GM12878 (cell line): Measurements from ENCODE around the gene CENPP. TPM values are rescaled to one million over a fixed set of nuclear protein-coding genes. Genes with fewer than 3 reads are reported as not detected.

ENCODE experiments used
- ATAC-seq: fragments of 200-7000 bp; cut with Tn5 transposase; 3 replicates; pipeline ENCODE4 v1.9.1; 2020; ENCODE audit warnings: mild to moderate bottlenecking, moderate library complexity
- BruUV-seq: library from RNA; stranded (reverse); fragments of 400-500 nt; replicated peaks from 2 replicates; lab custom pipeline; 2021; lab: Mats Ljungman, UMichigan
- CTCF ChIA-PET: fragments of 300-600 bp; sonication (Branson Sonifier 250); formaldehyde crosslinking; extraction: SDS; loops from one replicate; lab custom pipeline; 2021; ENCODE audit warnings: inconsistent platforms; lab: Yijun Ruan, JAX
- POLR2A ChIA-PET: fragments of 350-600 bp; formaldehyde crosslinking; extraction: SDS; loops from one replicate; lab custom pipeline; 2021; ENCODE audit warnings: inconsistent platforms; lab: Charles Lee
- RAD21 ChIA-PET: fragments of 300-600 bp; sonication (Branson Sonifier 250); formaldehyde crosslinking; loops from one replicate; lab custom pipeline; 2023; ENCODE audit warnings: antibody characterized with exemption; ENCODE audit not compliant: unreplicated experiment; lab: Charles Lee
- SMC1A ChIA-PET: fragments of 300-600 bp; sonication (Branson Sonifier 250); formaldehyde crosslinking; loops from one replicate; lab custom pipeline; 2023; ENCODE audit not compliant: unreplicated experiment, uncharacterized antibody; lab: Charles Lee
- DNase-seq: peaks from one replicate; pipeline ENCODE4 v3.0.0-alpha.2; 2011; ENCODE audit warnings: low read depth, low spot score
- FAIRE-seq: peaks from 3 replicates; lab custom pipeline; 2011; peaks lifted over from hg19 to GRCh38; lab: Jason Lieb, UNC
- H2AFZ ChIP-seq: 2 replicates; pipeline ENCODE4 v1.6.0; 2011; ENCODE audit warnings: low read depth, low read length, control low read depth; ENCODE audit not compliant: control insufficient read depth
- H3K27ac ChIP-seq: 2 replicates; pipeline ENCODE4 v1.5.1; 2011; ENCODE audit warnings: control low read depth; ENCODE audit not compliant: control insufficient read depth, insufficient read depth
- H3K27me3 ChIP-seq, 2 experiments: replicated peaks in 1 of 2; 2 replicates each; pipeline versions ENCODE4 v1.6.0 to v1.6.1; 2011; ENCODE audit warnings: low read length in 1 of 2; ENCODE audit not compliant: control insufficient read depth in 2 of 2, insufficient read depth in 2 of 2
- H3K36me3 ChIP-seq, 2 experiments: 2 replicates each; pipeline ENCODE4 v1.5.1; 2011; ENCODE audit warnings: low read length in 1 of 2; ENCODE audit not compliant: control insufficient read depth in 2 of 2, insufficient read depth in 2 of 2
- H3K4me1 ChIP-seq: 2 replicates; pipeline ENCODE4 v1.6.1; 2011; ENCODE audit warnings: mild to moderate bottlenecking, low read length, moderate library complexity, mixed read lengths; ENCODE audit not compliant: control insufficient read depth, insufficient read depth
- H3K4me2 ChIP-seq: 2 replicates; pipeline ENCODE4 v1.6.0; 2011; ENCODE audit warnings: control low read depth; ENCODE audit not compliant: control insufficient read depth, insufficient read depth
- H3K4me3 ChIP-seq: fragments of 200-600 bp; sonication (generic); 2 replicates; pipeline ENCODE4 v1.5.1; 2016
- H3K79me2 ChIP-seq: 2 replicates; pipeline ENCODE4 v1.6.0; 2011; ENCODE audit warnings: low read length; ENCODE audit not compliant: control insufficient read depth, insufficient read depth
- H3K9ac ChIP-seq: 2 replicates; pipeline ENCODE4 v1.8.0; 2011; ENCODE audit warnings: low read length, control low read depth, mixed read lengths; ENCODE audit not compliant: control insufficient read depth, insufficient read depth
- H3K9me3 ChIP-seq: replicated peaks from 3 replicates; pipeline ENCODE4 v1.5.1; 2011; ENCODE audit warnings: mild to moderate bottlenecking, low read length; ENCODE audit not compliant: control insufficient read depth, insufficient read depth
- H4K20me1 ChIP-seq: 2 replicates; pipeline ENCODE4 v1.6.0; 2011; ENCODE audit not compliant: control insufficient read depth, insufficient read depth
- BACH1 ChIP-seq: fragments of 450-650 bp; IDR thresholded peaks from 2 replicates; pipeline ENCODE4 v1.6.1; 2017; ENCODE audit warnings: mild to moderate bottlenecking, borderline replicate concordance
- CBX5 ChIP-seq: sonication (generic); IDR thresholded peaks from 2 replicates; pipeline ENCODE4 v1.6.1; 2016; ENCODE audit warnings: low read depth, moderate library complexity, mild to moderate bottlenecking, inconsistent platforms
- CHD1 ChIP-seq: IDR thresholded peaks from 2 replicates; pipeline ENCODE4 v1.6.1; 2012; ENCODE audit warnings: low read depth, low read length, improper control_type of control experiment
- ESRRA ChIP-seq: IDR thresholded peaks from 2 replicates; pipeline ENCODE4 v1.6.1; 2012; ENCODE audit warnings: mild to moderate bottlenecking, low read length, improper control_type of control experiment
- JUND ChIP-seq: IDR thresholded peaks from 2 replicates; pipeline ENCODE4 v1.6.1; 2012; ENCODE audit warnings: low read depth, mild to moderate bottlenecking, low read length, improper control_type of control experiment, moderate library complexity
- KAT2A ChIP-seq: conservative IDR thresholded peaks from 2 replicates; pipeline ENCODE4 v1.6.1; 2011; ENCODE audit warnings: low read depth, low read length; ENCODE audit not compliant: control insufficient read depth
- MEF2B ChIP-seq: fragments of 450-650 bp; IDR thresholded peaks from 2 replicates; pipeline ENCODE4 v1.6.1; 2018; ENCODE audit warnings: mild to moderate bottlenecking, moderate library complexity; ENCODE audit not compliant: partially characterized antibody, poor library complexity, severe bottlenecking
- MLLT1 ChIP-seq: fragments of 450-650 bp; IDR thresholded peaks from 2 replicates; pipeline ENCODE4 v1.6.1; 2016; ENCODE audit warnings: mild to moderate bottlenecking
- NFYA ChIP-seq: IDR thresholded peaks from 2 replicates; pipeline ENCODE4 v1.6.1; 2011; ENCODE audit warnings: low read depth, mild to moderate bottlenecking, low read length, improper control_type of control experiment, borderline replicate concordance
- PBX3 ChIP-seq: IDR thresholded peaks from 2 replicates; pipeline ENCODE4 v1.6.1; 2011; ENCODE audit warnings: mild to moderate bottlenecking, low read depth, low read length, moderate library complexity; ENCODE audit not compliant: insufficient replicate concordance
- RAD51 ChIP-seq: fragments of 450-650 bp; IDR thresholded peaks from 2 replicates; pipeline ENCODE4 v1.6.1; 2016; ENCODE audit warnings: moderate library complexity, mild to moderate bottlenecking, inconsistent platforms
- SIN3A ChIP-seq: IDR thresholded peaks from 2 replicates; pipeline ENCODE4 v1.6.1; 2012; ENCODE audit warnings: low read depth, low read length, improper control_type of control experiment
- TAF1 ChIP-seq: IDR thresholded peaks from 2 replicates; pipeline ENCODE4 v1.6.1; 2011; ENCODE audit warnings: mild to moderate bottlenecking, low read depth, low read length, borderline replicate concordance
- WGBS: methylation state at CpG from one replicate; pipeline ENCODE4 v1.1.6; 2016; ENCODE audit warnings: low lambda C conversion rate; ENCODE audit not compliant: insufficient replicate concordance, insufficient coverage; ENCODE audit errors: missing lambda C conversion rate; 5-methylcytosine and 5-hydroxymethylcytosine counted together
- in situ Hi-C: fragments of 300-500 bp; cut with MboI; formaldehyde crosslinking; loops from 9 replicates; pipeline ENCODE4 v1.14.3; 2018; ENCODE audit warnings: mixed read lengths
- intact Hi-C: fragments of 100-400 bp; cut with micrococcal nuclease; formaldehyde crosslinking; loops from one replicate; pipeline ENCODE4 v1.14.2; 2022; ENCODE audit not compliant: unreplicated experiment
- polyA plus RNA-seq, 11 experiments: library from polyadenylated mRNA; depleted of rRNA in 4 of 11; unstranded in 6 of 11; stranded (reverse) in 5 of 11; fragments of >200 nt; fragmentation: Nextera tagmentation in 4 of 11; fragmentation: Illumina TruSeq in 1 of 11; extraction: Ambion mirVana in 4 of 11; extraction: Trizol in 1 of 11; gene quantifications; 1 replicate in 1 of 11; 2 replicates in 10 of 11; pipeline versions ENCODE4 v1.2.1 to v1.2.3, GENCODE V29; 2011 to 2016; ENCODE audit warnings: inconsistent platforms in 2 of 11, missing spikeins in 2 of 11, low read depth in 1 of 11
- total RNA-seq, 4 experiments: library from RNA; depleted of rRNA in 3 of 4; stranded (reverse); fragments of >200 nt in 3 of 4; fragmentation: Illumina TruSeq in 1 of 4; extraction: Trizol in 1 of 4; gene quantifications; 2 replicates each; pipeline versions ENCODE4 v1.2.1 to v1.2.3, GENCODE V29; 2013 to 2021
- TF ChIP-seq, protein P1 (sequence below): IDR thresholded peaks from 2 replicates; pipeline ENCODE4 v1.6.1; 2011; ENCODE audit warnings: borderline replicate concordance, low read depth, mild to moderate bottlenecking, moderate library complexity, low read length; ENCODE audit not compliant: insufficient read depth, poor library complexity, severe bottlenecking

The CENPP gene
- total and polyA plus RNA-seq, 10 of the 15 experiments (the other 5 are each of a cell fraction or from before 2014, with no cell fraction given), result 9.4 to 31.4 (median 19.8) TPM

GRCh38 chr9:92616199-92616641 is 290.5 kb downstream of the CENPP start:
- intact Hi-C loops (no loop called here), in situ Hi-C loops (no loop called here)
- Histone ChIP-seq H3K79me2 (no peaks in the 10 kb centered on the region), H3K9me3 (no peaks in the 10 kb centered on the region), H4K20me1 (no peaks in the 10 kb centered on the region), H3K36me3 (peaks cover 18 to 26% of the 10 kb centered on the region in 2 experiments), H3K4me2 (no peak overlapping the region), H3K9ac (no peak overlapping the region), H3K4me3 (no peak overlapping the region), H3K27ac (no peak overlapping the region), H2AFZ (no peak overlapping the region), H3K27me3 (no peaks in the 10 kb centered on the region), H3K4me1 (no peaks in the 10 kb centered on the region)
- ChIA-PET SMC1A (no interaction called here), RAD21 (no interaction called here), POLR2A (no interaction called here), CTCF (interaction anchor here (0.8 kb wide), 1 partner anchor 9 kb away, joined by 3 read pairs; no protein-coding TSS in a partner anchor)
- BruUV-seq, result no TSS peak
- TF ChIP-seq PBX3 (peak; percentile 21), CBX5 (no peak)
- TF ChIP-seq, protein P1, sequence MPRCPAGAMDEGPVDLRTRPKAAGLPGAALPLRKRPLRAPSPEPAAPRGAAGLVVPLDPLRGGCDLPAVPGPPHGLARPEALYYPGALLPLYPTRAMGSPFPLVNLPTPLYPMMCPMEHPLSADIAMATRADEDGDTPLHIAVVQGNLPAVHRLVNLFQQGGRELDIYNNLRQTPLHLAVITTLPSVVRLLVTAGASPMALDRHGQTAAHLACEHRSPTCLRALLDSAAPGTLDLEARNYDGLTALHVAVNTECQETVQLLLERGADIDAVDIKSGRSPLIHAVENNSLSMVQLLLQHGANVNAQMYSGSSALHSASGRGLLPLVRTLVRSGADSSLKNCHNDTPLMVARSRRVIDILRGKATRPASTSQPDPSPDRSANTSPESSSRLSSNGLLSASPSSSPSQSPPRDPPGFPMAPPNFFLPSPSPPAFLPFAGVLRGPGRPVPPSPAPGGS, result peak; percentile 18
- no peak for DNase-seq
- WGBS, result 97% methylated on average over 11 of the region's 11 CpGs
- no peak for ATAC-seq
- FAIRE-seq, result no peak

DNA sequence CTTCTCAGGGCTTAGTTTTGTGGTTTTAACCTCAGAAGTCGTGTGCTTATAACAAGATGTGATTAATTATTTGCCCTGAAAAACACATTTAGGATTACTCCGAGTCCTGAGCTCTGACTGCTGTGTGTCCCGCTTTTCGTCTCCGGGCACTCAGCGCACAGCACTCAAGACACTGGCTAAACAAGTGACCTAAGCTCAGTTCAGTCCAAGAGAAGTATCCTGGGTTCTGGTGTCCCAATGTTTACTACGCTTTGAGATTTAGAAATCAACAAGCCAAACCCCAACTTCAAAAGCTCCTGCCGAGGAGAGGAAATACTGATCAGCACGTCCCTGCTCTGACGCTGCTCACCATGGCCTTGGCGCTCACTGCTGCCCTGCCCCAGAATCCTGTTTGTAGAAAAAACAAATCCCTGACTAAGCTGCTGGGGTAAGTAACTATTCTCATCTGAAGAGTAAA is 290.9 kb downstream of the CENPP start:
- Histone ChIP-seq H2AFZ (no peak overlapping the region), H3K36me3 (peaks cover 18 to 23% of the 10 kb centered on the region in 2 experiments), H3K27ac (no peak overlapping the region), H3K9ac (no peak overlapping the region), H3K4me3 (no peak overlapping the region), H3K79me2 (no peaks in the 10 kb centered on the region), H4K20me1 (no peaks in the 10 kb centered on the region), H3K4me2 (no peak overlapping the region), H3K4me1 (no peaks in the 10 kb centered on the region), H3K9me3 (no peaks in the 10 kb centered on the region), H3K27me3 (no peaks in the 10 kb centered on the region)
- in situ Hi-C loops (no loop called here), intact Hi-C loops (no loop called here)
- no TSS peak for BruUV-seq
- RAD21 ChIA-PET, result no interaction called here
- POLR2A ChIA-PET, result no interaction called here
- CTCF ChIA-PET, result interaction anchor here (0.8 to 1.4 kb wide), 2 partner anchors 9 kb away, joined by 3 read pairs; no protein-coding TSS in a partner anchor
- no peak for ATAC-seq
- DNase-seq, result no peak
- TF ChIP-seq KAT2A, result no peak
- TF ChIP-seq RAD51, result no peak
- TF ChIP-seq JUND, result no peak
- no peak for TF ChIP-seq CHD1
- TF ChIP-seq MLLT1, result no peak
- TF ChIP-seq TAF1, result no peak
- TF ChIP-seq SIN3A, result no peak
- no peak for TF ChIP-seq MEF2B
- TF ChIP-seq NFYA, result no peak
- no peak for TF ChIP-seq ESRRA
- TF ChIP-seq BACH1, result no peak
- SMC1A ChIA-PET, result no interaction called here
- 86% methylated on average over 11 of the region's 11 CpGs for WGBS
- no peak for FAIRE-seq
